HEK293 (cell line): ENCODE data around the gene TBC1D22A.

Experiments used
- GLI4 ChIP-seq: fragments of 450-650 bp; formaldehyde crosslinking; IDR thresholded peaks from 2 replicates; pipeline ENCODE4 v1.5.1; 2016; ENCODE audit warnings: missing biosample characterization, missing genetic modification characterization
- HOXA7 ChIP-seq: sonication (generic); formaldehyde crosslinking; IDR thresholded peaks from 2 replicates; pipeline ENCODE4 v1.8.1; 2022; ENCODE audit warnings: missing genetic modification reagents, borderline replicate concordance
- KLF1 ChIP-seq: fragments of 450-650 bp; formaldehyde crosslinking; IDR thresholded peaks from 2 replicates; pipeline ENCODE4 v1.5.1; 2016; ENCODE audit warnings: missing biosample characterization, missing genetic modification characterization
- MYNN ChIP-seq: fragments of 450-650 bp; formaldehyde crosslinking; IDR thresholded peaks from 2 replicates; pipeline ENCODE4 v1.5.1; 2016; ENCODE audit warnings: missing biosample characterization, missing genetic modification characterization, borderline replicate concordance
- TCF7L2 ChIP-seq: IDR thresholded peaks from 2 replicates; pipeline ENCODE4 v1.6.1; 2011; ENCODE audit warnings: low read depth, mild to moderate bottlenecking, inconsistent platforms, low read length, moderate library complexity, borderline replicate concordance
- ZNF24 ChIP-seq: fragments of 450-650 bp; formaldehyde crosslinking; IDR thresholded peaks from 2 replicates; pipeline ENCODE4 v1.5.1; 2016; ENCODE audit warnings: missing biosample characterization, missing genetic modification characterization
- ZNF548 ChIP-seq: fragments of 450-650 bp; formaldehyde crosslinking; IDR thresholded peaks from 2 replicates; pipeline ENCODE4 v1.5.1; 2016; ENCODE audit warnings: missing biosample characterization, missing genetic modification characterization
- TF ChIP-seq, protein P1 (sequence below): fragments of 450-650 bp; formaldehyde crosslinking; IDR thresholded peaks from 2 replicates; pipeline ENCODE4; 2016; ENCODE audit warnings: missing biosample characterization, missing genetic modification characterization
- TF ChIP-seq, protein P2 (sequence below): fragments of 450-650 bp; formaldehyde crosslinking; IDR thresholded peaks from 2 replicates; pipeline ENCODE4 v1.5.1; 2016; ENCODE audit warnings: missing biosample characterization, missing genetic modification characterization

DNA sequence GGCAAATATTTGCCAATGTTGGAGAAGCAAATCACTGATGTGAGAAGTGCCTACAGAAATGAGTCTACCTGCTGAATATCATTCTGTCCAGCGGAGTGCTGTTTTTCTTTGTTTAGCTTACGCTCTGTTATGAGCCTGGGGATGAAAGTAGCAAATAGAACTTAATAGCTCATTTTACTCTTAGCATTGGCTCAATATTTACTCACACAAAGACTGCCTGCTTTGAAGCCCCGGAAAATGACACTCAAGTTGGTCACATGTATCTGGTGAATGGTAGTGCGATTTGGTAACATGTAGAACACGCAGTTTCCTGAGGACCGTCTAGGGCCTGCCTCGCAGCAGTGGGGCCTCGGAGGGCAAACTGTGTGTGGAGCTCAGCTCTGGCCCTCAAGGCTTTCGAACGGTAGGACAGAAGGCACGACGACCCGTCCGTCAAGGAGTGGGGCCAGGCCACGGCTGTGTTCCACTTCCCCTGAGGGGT is 38.9 kb downstream of the TBC1D22A start:
- TF ChIP-seq, protein P1, sequence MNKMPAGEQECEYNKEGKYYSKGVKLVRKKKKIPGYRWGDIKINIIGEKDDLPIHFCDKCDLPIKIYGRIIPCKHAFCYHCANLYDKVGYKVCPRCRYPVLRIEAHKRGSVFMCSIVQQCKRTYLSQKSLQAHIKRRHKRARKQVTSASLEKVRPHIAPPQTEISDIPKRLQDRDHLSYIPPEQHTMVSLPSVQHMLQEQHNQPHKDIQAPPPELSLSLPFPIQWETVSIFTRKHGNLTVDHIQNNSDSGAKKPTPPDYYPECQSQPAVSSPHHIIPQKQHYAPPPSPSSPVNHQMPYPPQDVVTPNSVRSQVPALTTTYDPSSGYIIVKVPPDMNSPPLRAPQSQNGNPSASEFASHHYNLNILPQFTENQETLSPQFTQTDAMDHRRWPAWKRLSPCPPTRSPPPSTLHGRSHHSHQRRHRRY, result no peak
- TF ChIP-seq MYNN (tag by site-specific recombination) (no peak), ZNF24 (tag by site-specific recombination) (no peak), ZNF548 (tag by site-specific recombination) (no peak), KLF1 (no peak), HOXA7 (CRISPR knock-in tag) (no peak), GLI4 (tag by site-specific recombination) (no peak), TCF7L2 (no peak)
- TF ChIP-seq, protein P2, sequence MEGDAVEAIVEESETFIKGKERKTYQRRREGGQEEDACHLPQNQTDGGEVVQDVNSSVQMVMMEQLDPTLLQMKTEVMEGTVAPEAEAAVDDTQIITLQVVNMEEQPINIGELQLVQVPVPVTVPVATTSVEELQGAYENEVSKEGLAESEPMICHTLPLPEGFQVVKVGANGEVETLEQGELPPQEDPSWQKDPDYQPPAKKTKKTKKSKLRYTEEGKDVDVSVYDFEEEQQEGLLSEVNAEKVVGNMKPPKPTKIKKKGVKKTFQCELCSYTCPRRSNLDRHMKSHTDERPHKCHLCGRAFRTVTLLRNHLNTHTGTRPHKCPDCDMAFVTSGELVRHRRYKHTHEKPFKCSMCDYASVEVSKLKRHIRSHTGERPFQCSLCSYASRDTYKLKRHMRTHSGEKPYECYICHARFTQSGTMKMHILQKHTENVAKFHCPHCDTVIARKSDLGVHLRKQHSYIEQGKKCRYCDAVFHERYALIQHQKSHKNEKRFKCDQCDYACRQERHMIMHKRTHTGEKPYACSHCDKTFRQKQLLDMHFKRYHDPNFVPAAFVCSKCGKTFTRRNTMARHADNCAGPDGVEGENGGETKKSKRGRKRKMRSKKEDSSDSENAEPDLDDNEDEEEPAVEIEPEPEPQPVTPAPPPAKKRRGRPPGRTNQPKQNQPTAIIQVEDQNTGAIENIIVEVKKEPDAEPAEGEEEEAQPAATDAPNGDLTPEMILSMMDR (tag by site-specific recombination), result no peak
